GM12865 (cell line): ENCODE results near the gene DIAPH1.
"Not testable (repeated sequence)": the region's sequence is repeated elsewhere in the genome, so short reads cannot be mapped to it uniquely, and the experiment has no call there.

ENCODE experiments used
- DNase-seq: peaks from one replicate; pipeline ENCODE4 v3.0.0; 2010; ENCODE audit warnings: low read depth
- H3K4me3 ChIP-seq: 2 replicates; pipeline ENCODE4 v1.5.1; 2011; ENCODE audit warnings: mild to moderate bottlenecking, low read depth, low read length, control low read depth
- CTCF ChIP-seq: IDR thresholded peaks from 2 replicates; pipeline ENCODE4 v1.5.1; 2011; ENCODE audit warnings: low read length, control low read depth, low read depth, inconsistent platforms; ENCODE audit not compliant: insufficient read depth; ENCODE audit errors: missing control alignments

DIAPH1 gene

GRCh38 chr5:141615991-141616720 is 2.6 kb downstream of the DIAPH1 start:
- DNase-seq = no peak
- no peak for TF ChIP-seq CTCF
- peak overlapping the region; percentile 63 for H3K4me3 ChIP-seq

DNA sequence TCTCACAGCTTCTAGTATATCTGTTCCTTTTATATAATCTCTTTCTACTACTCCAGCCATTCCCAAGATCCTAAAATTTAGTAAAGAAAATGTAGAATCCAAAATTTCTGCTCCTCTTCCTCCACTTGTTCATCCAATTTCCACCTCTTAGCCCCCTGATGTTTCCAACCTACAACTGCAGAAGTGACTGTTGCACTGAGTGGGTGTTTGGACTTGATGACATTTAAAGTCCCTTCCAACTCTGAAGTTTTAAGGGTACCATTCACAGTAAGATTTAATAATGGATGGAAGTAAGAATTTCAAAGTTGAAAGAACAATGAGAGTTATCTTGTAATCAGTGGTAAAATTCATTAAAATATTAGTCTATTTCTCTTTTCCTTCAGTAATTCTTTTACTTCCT is 5.5 kb downstream of the DIAPH1 start:
- no peak for TF ChIP-seq CTCF
- DNase-seq = no peak
- H3K4me3 ChIP-seq = no peak overlapping the region

- TF ChIP-seq CTCF = no peak
- no peak for DNase-seq
- no peak overlapping the region for H3K4me3 ChIP-seq
Observed at GRCh38 chr5:141611289-141611688, 7.5 kb downstream of the DIAPH1 start.

DNA sequence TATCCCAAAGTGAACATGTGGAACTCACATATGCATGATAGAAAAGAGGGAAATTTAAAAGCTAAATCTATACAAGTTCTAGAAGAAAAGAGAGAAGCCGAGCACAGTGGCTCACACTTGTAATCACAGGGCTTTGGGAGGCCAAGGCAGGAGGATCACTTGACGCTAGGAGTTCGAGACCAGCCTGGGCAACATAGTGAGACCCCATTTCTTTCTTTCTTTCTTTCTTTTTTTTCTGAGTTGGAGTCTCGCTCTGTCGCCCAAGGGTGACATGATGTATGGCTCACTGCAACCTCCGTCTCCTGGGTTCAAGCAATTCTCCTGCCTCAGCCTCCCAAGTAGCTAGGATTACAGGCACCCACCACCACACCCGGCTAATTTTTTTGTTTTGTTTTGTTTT is 8.9 kb downstream of the DIAPH1 start:
- not testable (repeated sequence) for H3K4me3 ChIP-seq, DNase-seq

DNA sequence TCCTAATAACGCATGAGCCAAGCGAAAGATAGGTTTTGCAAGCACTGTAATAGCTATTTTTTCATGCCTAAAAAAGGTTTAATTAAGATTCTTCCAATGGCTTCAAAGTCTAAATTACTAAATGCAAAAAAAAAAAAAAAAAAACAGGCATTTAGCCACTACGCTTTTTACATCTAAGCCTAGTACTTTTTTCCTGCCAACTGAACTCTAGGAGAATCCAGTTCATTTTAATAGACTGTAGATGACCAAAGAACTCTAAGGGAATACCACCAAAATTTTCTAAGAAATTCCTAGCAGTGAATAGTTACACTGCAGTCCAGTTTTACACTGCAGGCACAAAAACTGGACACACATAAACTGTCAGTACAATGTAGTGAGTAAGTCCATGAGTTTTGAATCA is 9.8 kb downstream of the DIAPH1 start:
- no peak for DNase-seq
- no peak overlapping the region for H3K4me3 ChIP-seq
- no peak for TF ChIP-seq CTCF

GRCh38 chr5:141608557-141608956 is 10.2 kb downstream of the DIAPH1 start:
- no peak for TF ChIP-seq CTCF
- no peak overlapping the region for H3K4me3 ChIP-seq
- DNase-seq = no peak

DNA sequence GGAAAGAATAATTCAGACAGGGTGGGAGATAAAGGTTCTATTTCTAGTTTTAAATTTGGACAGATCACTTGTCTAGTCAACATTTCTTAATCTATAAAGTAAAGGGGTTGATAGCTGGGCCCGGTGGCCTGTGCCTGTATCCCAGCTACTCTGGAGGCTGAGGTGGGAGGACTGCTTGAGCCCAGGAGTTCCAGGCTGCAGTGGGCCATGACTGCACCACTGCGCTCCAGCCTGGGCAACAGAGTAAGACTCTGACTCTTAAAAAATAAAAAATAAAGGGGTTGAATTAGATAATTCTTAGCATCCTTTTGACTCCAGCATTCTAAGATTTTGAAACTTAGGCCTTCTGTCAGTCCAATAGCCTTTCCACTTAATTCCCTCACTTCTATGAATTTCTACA is 10.8 kb downstream of the DIAPH1 start:
- no peak for DNase-seq
- TF ChIP-seq CTCF = no peak
- H3K4me3 ChIP-seq = no peak overlapping the region
